GM21737 (cell line): Measurements from ENCODE around the gene PHC2.
"Not testable (repeated sequence)": the region's sequence is repeated elsewhere in the genome, so short reads cannot be mapped to it uniquely, and the experiment has no call there.

Source experiments
- ATAC-seq: cut with Tn5 transposase; IDR thresholded peaks from one replicate; pipeline ENCODE4 v1.9.1; 2021; ENCODE audit warnings: mild to moderate bottlenecking, moderate library complexity; ENCODE audit not compliant: unreplicated experiment

The PHC2 gene

GRCh38 chr1:33319949-33320618 lies 110.8 kb downstream of the PHC2 start:
- ATAC-seq = no peak

GRCh38 chr1:33319186-33319948 lies 111.5 kb downstream of the PHC2 start:
- no peak for ATAC-seq

GRCh38 chr1:33317946-33318345 lies 112.9 kb downstream of the PHC2 start:
- no peak for ATAC-seq

- ATAC-seq = no peak
Measured at GRCh38 chr1:33317354-33317753, 113.5 kb downstream of the PHC2 start.

GRCh38 chr1:33316601-33317000 lies 114.3 kb downstream of the PHC2 start:
- ATAC-seq = no peak

GRCh38 chr1:33314416-33314815 lies 116.5 kb downstream of the PHC2 start:
- no peak for ATAC-seq

GRCh38 chr1:33312413-33312749 lies 118.5 kb downstream of the PHC2 start:
- no peak for ATAC-seq

GRCh38 chr1:33311706-33312412 lies 119.0 kb downstream of the PHC2 start:
- ATAC-seq = no peak

- no peak for ATAC-seq
Measured at GRCh38 chr1:33310702-33311101, 120.2 kb downstream of the PHC2 start.

GRCh38 chr1:33309351-33309750 lies 121.5 kb downstream of the PHC2 start:
- ATAC-seq = not testable (repeated sequence)

- ATAC-seq = no peak
Measured at GRCh38 chr1:33307494-33307864, 123.4 kb downstream of the PHC2 start.

GRCh38 chr1:33306653-33307493 lies 124.0 kb downstream of the PHC2 start:
- ATAC-seq = no peak

GRCh38 chr1:33305816-33306652 lies 124.9 kb downstream of the PHC2 start:
- ATAC-seq = no peak

- ATAC-seq = no peak
Measured at GRCh38 chr1:33305016-33305415, 125.9 kb downstream of the PHC2 start.

- ATAC-seq = no peak
Measured at GRCh38 chr1:33302325-33302724, 128.6 kb downstream of the PHC2 start.

GRCh38 chr1:33301273-33301984 lies 129.5 kb downstream of the PHC2 start:
- ATAC-seq = no peak

GRCh38 chr1:33300673-33301072 lies 130.2 kb downstream of the PHC2 start:
- ATAC-seq = no peak

GRCh38 chr1:33299461-33300155 lies 131.3 kb downstream of the PHC2 start:
- ATAC-seq = no peak
